Measurements from ENCODE around the gene IDE. TPM values are rescaled to one million over a fixed set of nuclear protein-coding genes. Genes with fewer than 3 reads are reported as not detected.
A peak's percentile ranks its signal among the peaks of the same experiment; 100 is the strongest.

The IDE gene
- total and polyA plus RNA-seq, 2 experiments from 2014 or later: 18.6 to 26.4 TPM

DNA sequence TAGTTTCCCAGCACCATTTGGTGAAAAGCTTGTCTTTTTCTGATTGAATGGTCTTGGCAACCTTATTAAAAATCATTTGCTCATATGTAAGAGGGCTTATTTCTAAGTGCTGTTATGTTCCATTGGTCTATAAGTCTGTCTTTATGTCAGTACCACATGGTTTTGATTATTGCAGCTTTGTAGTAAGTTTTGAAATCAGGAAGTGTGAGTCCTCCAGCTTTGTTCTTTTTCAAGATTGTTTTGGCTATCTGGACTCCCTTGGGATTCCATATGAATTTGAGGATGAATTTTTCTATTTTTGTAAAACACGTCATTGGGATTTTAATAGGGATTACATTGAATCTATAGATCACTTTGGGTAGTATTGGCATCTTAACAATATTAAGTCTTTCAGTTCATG, 24.4 kb upstream of the IDE start:
- WGBS, 2 experiments (ENCODE audit: low coverage in 1 of 2, low lambda C conversion rate in 2 of 2, missing lambda C conversion rate in 2 of 2): 81% methylated on average over 1 of the region's 1 CpG
- H3K4me1 ChIP-seq (ENCODE audit: insufficient read depth): peaks cover 24% of the 10 kb centered on the region; the same call in 1 of the 2 replicates
- no peaks in the 10 kb centered on the region for H3F3A ChIP-seq (ENCODE audit: insufficient read depth)
- peak; percentile 54 for DNase-seq
- peak overlapping the region; percentile 31; the same call in 1 of the 2 replicates for H2AFZ ChIP-seq
- no peak overlapping the region for H3K4me2 ChIP-seq (ENCODE audit: unreplicated experiment)
- TF ChIP-seq EZH2 (IDR thresholded peaks at IDR 0.05; ENCODE audit: insufficient read depth, poor library complexity, severe bottlenecking) (no peak), EZH2phosphoT487 (IDR thresholded peaks at IDR 0.05; ENCODE audit: insufficient read depth, low read depth) (no peak)
- no peaks in the 10 kb centered on the region for H3K27me3 ChIP-seq (replicated peaks; ENCODE audit: insufficient read depth)
- no peaks in the 10 kb centered on the region for H3K9me3 ChIP-seq (ENCODE audit: low read depth)
- in situ Hi-C loops (cut with MboI): no loop called here
- no peaks in the 10 kb centered on the region for H4K20me1 ChIP-seq (ENCODE audit: insufficient read depth)
- no peak overlapping the region for H3K9ac ChIP-seq
- H3K79me2 ChIP-seq (ENCODE audit: insufficient read depth): peaks cover 100% of the 10 kb centered on the region
- H3K9me2 ChIP-seq (ENCODE audit: insufficient read depth): no peaks in the 10 kb centered on the region
- no peak overlapping the region for H3K27ac ChIP-seq
- H3K4me3 ChIP-seq: no peak overlapping the region
- no peaks in the 10 kb centered on the region for H3K36me3 ChIP-seq (ENCODE audit: low read depth)

DNA sequence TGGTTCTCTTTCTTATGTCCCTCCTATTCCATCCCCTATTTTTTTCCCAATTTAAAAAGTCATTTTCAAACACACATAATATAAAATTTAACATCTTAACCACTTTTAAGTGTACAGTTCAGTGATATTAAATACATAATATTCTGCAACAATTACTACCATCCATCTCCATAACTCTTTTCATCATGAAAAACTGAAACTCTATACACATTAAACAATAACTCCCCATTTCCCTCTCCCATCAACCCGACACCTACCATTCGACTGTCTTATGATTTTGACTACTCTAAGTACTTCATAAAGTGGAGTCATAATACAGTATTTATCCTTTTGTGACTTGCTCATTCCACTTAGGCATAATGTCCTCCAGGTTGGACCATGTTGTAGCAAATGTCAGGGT, 21.6 kb upstream of the IDE start:
- Histone ChIP-seq H3K4me2 (ENCODE audit: unreplicated experiment) (peak overlapping the region; percentile 97), H2AFZ (peak overlapping the region; percentile 95)
- WGBS, 2 experiments (ENCODE audit: low coverage in 1 of 2, low lambda C conversion rate in 2 of 2, missing lambda C conversion rate in 2 of 2): 55 to 69% methylated on average over 2 of the region's 2 CpGs

DNA sequence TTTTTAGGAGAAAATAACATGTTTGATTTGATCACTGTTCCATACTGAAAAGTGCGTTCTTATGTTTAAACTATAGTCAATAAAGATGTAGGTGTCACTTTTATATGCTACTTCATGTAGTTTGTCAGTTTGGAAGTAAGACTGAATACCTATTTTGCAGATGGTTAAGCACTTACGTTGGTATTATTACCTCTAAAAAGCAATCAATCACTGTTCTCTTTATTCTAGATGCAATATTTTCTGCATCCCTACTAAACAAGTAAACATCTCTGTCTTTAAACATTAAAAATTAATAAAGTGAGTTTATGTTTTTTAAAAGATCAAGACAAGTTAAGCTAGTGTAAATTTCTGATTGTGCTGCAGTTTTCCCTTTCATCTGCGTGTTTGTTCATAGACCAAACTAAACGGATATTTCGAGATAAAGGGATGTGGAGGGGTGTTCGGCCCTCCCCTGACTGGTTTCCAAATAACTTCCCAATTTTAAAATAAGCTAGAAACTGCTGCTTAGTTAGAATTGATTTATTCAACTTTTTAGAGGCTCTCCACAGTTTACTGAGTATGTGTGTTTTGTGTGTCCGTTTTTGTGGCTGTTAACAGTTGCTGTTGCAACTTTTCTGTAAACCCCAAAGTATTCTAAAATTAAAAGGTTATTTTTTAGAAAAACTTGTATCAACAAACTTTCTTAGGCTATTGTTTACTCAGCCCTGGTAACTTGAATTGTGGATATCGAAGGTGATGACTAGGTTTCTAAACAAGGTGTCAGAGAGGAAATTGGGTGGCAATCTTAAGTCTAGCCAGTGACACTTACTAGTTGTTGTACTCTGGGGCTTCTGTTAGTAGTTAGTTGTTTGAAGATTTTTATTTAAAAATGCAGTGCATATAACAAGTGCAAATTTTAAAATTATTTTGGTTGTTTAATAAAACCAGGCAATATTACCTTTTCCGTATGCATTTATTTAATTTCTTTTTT, 20.0 kb upstream of the IDE start:
- Histone ChIP-seq H3F3A (ENCODE audit: insufficient read depth) (peaks cover 21% of the 10 kb centered on the region), H3K36me3 (ENCODE audit: low read depth) (no peaks in the 10 kb centered on the region), H3K4me3 (peak overlapping the region; percentile 85), H3K4me2 (ENCODE audit: unreplicated experiment) (peak overlapping the region; percentile 97), H3K9me2 (ENCODE audit: insufficient read depth) (no peaks in the 10 kb centered on the region), H3K27ac (peak overlapping the region; percentile 87), H3K27me3 (replicated peaks; ENCODE audit: insufficient read depth) (no peaks in the 10 kb centered on the region), H2AFZ (peak overlapping the region; percentile 95), H3K79me2 (ENCODE audit: insufficient read depth) (peaks cover 59% of the 10 kb centered on the region), H3K9me3 (ENCODE audit: low read depth) (no peaks in the 10 kb centered on the region), H3K9ac (peak overlapping the region; percentile 81), H4K20me1 (ENCODE audit: insufficient read depth) (no peaks in the 10 kb centered on the region), H3K4me1 (ENCODE audit: insufficient read depth) (peaks cover 30% of the 10 kb centered on the region)
- 7 to 12% methylated on average over 9 of the region's 9 CpGs for WGBS, 2 experiments (ENCODE audit: low coverage in 1 of 2, low lambda C conversion rate in 2 of 2, missing lambda C conversion rate in 2 of 2)
- TF ChIP-seq EZH2 (IDR thresholded peaks at IDR 0.05; ENCODE audit: insufficient read depth, poor library complexity, severe bottlenecking): no peak
- in situ Hi-C loops (cut with MboI): no loop called here
- DNase-seq: peak; percentile 40

More for the DNA sequence above, 21.6 kb upstream of the IDE start:
- no peak for DNase-seq
- peaks cover 75% of the 10 kb centered on the region for H3K79me2 ChIP-seq (ENCODE audit: insufficient read depth)
- no peaks in the 10 kb centered on the region for H3K27me3 ChIP-seq (replicated peaks; ENCODE audit: insufficient read depth)
- peaks cover 30% of the 10 kb centered on the region for H3K4me1 ChIP-seq (ENCODE audit: insufficient read depth)
- H3F3A ChIP-seq (ENCODE audit: insufficient read depth): peaks cover 19% of the 10 kb centered on the region
- TF ChIP-seq EZH2phosphoT487 (IDR thresholded peaks at IDR 0.05; ENCODE audit: insufficient read depth, low read depth): no peak
- TF ChIP-seq EZH2 (IDR thresholded peaks at IDR 0.05; ENCODE audit: insufficient read depth, poor library complexity, severe bottlenecking): no peak
- H3K4me3 ChIP-seq: peak overlapping the region; percentile 85
- H3K9ac ChIP-seq: peak overlapping the region; percentile 81
- H4K20me1 ChIP-seq (ENCODE audit: insufficient read depth): no peaks in the 10 kb centered on the region
- H3K9me2 ChIP-seq (ENCODE audit: insufficient read depth): no peaks in the 10 kb centered on the region
- H3K27ac ChIP-seq: no peak overlapping the region
- in situ Hi-C loops (cut with MboI): no loop called here
- no peaks in the 10 kb centered on the region for H3K36me3 ChIP-seq (ENCODE audit: low read depth)
- no peaks in the 10 kb centered on the region for H3K9me3 ChIP-seq (ENCODE audit: low read depth)

DNA sequence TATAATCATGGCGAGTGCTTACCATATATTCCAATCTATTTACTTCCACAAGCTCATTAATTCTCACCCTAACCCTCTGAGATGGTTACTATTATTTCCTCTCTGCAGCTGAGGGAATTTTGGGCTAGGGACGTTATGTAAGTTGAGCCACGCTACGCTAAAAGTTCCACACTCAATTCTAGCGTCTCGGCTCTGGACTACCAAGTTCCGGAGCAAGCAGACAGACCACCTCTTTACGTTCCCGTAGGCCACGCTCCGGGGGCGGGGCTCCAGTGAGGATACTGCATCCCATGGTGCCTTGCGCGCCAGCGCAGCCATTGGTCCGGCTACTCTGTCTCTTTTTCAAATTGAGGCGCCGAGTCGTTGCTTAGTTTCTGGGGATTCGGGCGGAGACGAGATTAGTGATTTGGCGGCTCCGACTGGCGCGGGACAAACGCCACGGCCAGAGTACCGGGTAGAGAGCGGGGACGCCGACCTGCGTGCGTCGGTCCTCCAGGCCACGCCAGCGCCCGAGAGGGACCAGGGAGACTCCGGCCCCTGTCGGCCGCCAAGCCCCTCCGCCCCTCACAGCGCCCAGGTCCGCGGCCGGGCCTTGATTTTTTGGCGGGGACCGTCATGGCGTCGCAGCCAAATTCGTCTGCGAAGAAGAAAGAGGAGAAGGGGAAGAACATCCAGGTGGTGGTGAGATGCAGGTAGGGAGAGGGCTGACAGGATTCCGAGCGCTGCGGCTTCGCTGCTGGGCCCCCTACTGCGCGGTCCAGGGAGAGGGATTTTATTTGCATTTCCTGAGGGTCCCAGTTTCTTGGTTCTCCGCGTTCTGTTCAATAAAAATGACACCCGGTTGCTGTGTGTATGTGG, 19.1 kb upstream of the IDE start, which contains the start of gene KIF11:
KIF11 (plus strand) TSS at position 370 of the 858 bp plus-strand sequence; CDS start at position 616, 246 bp downstream.
- peak within 1 kb of the TSS; percentile 97 for H3K4me2 ChIP-seq (ENCODE audit: unreplicated experiment)
- peak within 1 kb of the TSS; percentile 95 for H2AFZ ChIP-seq
- in situ Hi-C loops (cut with MboI): no loop called here
- no peaks in the 10 kb centered on the region for H3K36me3 ChIP-seq (ENCODE audit: low read depth)
- peak within 1 kb of the TSS; percentile 81 for H3K9ac ChIP-seq
- H3K27ac ChIP-seq: peak within 1 kb of the TSS; percentile 87
- H3K9me2 ChIP-seq (ENCODE audit: insufficient read depth): no peaks in the 10 kb centered on the region
- H3K4me1 ChIP-seq (ENCODE audit: insufficient read depth): peaks cover 30% of the 10 kb centered on the region
- H3F3A ChIP-seq (ENCODE audit: insufficient read depth): peaks cover 21% of the 10 kb centered on the region
- H3K27me3 ChIP-seq (replicated peaks; ENCODE audit: insufficient read depth): no peaks in the 10 kb centered on the region
- H3K9me3 ChIP-seq (ENCODE audit: low read depth): no peaks in the 10 kb centered on the region
- peak within 1 kb of the TSS; percentile 85 for H3K4me3 ChIP-seq
- H4K20me1 ChIP-seq (ENCODE audit: insufficient read depth): no peaks in the 10 kb centered on the region
- WGBS, 2 experiments (ENCODE audit: low coverage in 1 of 2, low lambda C conversion rate in 2 of 2, missing lambda C conversion rate in 2 of 2): 1 to 2% methylated on average over 58 to 61 of the region's 61 CpGs
- no peak for TF ChIP-seq EZH2 (IDR thresholded peaks at IDR 0.05; ENCODE audit: insufficient read depth, poor library complexity, severe bottlenecking)
- peak; percentile 100 for DNase-seq
- H3K79me2 ChIP-seq (ENCODE audit: insufficient read depth): peaks cover 50% of the 10 kb centered on the region

All from GM23248 (cell line).